Transverse colon (tissue), 4 donors: ENCODE results near the gene SP140L. TPM values are rescaled to one million over a fixed set of nuclear protein-coding genes. Genes with fewer than 3 reads are reported as not detected.
"Not testable (repeated sequence)": the region's sequence is repeated elsewhere in the genome, so short reads cannot be mapped to it uniquely, and the experiment has no call there.

Experiments used
- DNase-seq: peaks from one replicate; pipeline ENCODE4 v3.0.0-alpha.2; 2019
- H3K27ac ChIP-seq, 4 donors: fragments of 200-600 bp; sonication (generic); 2 replicates each; pipeline ENCODE4 v1.5.1; 2016 to 2018; ENCODE audit warnings: inconsistent platforms in 4 of 4
- H3K27me3 ChIP-seq: fragments of 200-600 bp; sonication (generic); 2 replicates; pipeline ENCODE4 v1.5.1; 2017; ENCODE audit warnings: inconsistent platforms
- H3K36me3 ChIP-seq, 4 donors: fragments of 200-600 bp; sonication (generic); 2 replicates each; pipeline ENCODE4 v1.5.1; 2017 to 2019; ENCODE audit warnings: inconsistent platforms in 4 of 4
- H3K4me1 ChIP-seq, 4 donors: fragments of 200-600 bp; sonication (generic); 2 replicates each; pipeline ENCODE4 v1.5.1; 2017 to 2020; ENCODE audit warnings: inconsistent platforms in 4 of 4
- H3K4me3 ChIP-seq, 4 donors: fragments of 200-600 bp; sonication (generic); 1 replicate in 1 of 4; 2 replicates in 3 of 4; pipeline versions ENCODE4 v1.5.1 to v1.6.1; 2017 to 2019; ENCODE audit warnings: inconsistent platforms in 4 of 4
- H3K9me3 ChIP-seq, 2 donors: fragments of 200-600 bp; sonication (generic); 2 replicates each; pipeline ENCODE4 v1.5.1; 2017 to 2019; ENCODE audit warnings: inconsistent platforms in 2 of 2
- CTCF ChIP-seq, 5 experiments: fragments of 200-600 bp in 3 of 5; fragments of 450-650 bp in 2 of 5; sonication (generic) in 3 of 5; IDR thresholded peaks; 1 replicate in 2 of 5; 2 replicates in 3 of 5; pipeline ENCODE4 v1.5.1; 2016 to 2017; ENCODE audit warnings: antibody characterized with exemption in 5 of 5, inconsistent platforms in 3 of 5, mild to moderate bottlenecking in 2 of 5, moderate library complexity in 1 of 5
- EP300 ChIP-seq: sonication (generic); formaldehyde crosslinking; IDR thresholded peaks from one replicate; pipeline ENCODE4 v1.6.1; 2017; ENCODE audit warnings: antibody characterized with exemption, low read depth
- POLR2A ChIP-seq: fragments of 450-650 bp; IDR thresholded peaks from one replicate; pipeline ENCODE4 v1.6.1; 2016; ENCODE audit warnings: antibody characterized with exemption, mild to moderate bottlenecking, moderate library complexity
- POLR2AphosphoS5 ChIP-seq, 3 donors: sonication (generic); formaldehyde crosslinking; IDR thresholded peaks; one replicate each; pipeline ENCODE4 v1.6.1; 2016; ENCODE audit warnings: antibody characterized with exemption in 3 of 3
- WGBS, 2 donors: methylation state at CpG; one replicate each; pipeline ENCODE4 v1.1.5; 2018; ENCODE audit warnings: low coverage in 1 of 2; 5-methylcytosine and 5-hydroxymethylcytosine counted together
- in situ Hi-C, 4 donors: fragments of 200-750 bp; cut with MboI; loops; one replicate each; pipeline versions ENCODE4 v1.15.0 to v1.15.1; 2017; ENCODE audit warnings: low sequenced_read_pairs in 3 of 4, low pct_ligation_motif_present in 1 of 4, low pct_unique_long_range_greater_than_20kb in 1 of 4
- intact Hi-C: fragments of 100-400 bp; cut with DNase I; formaldehyde crosslinking; loops from one replicate; pipeline ENCODE4 v1.15.1; 2023; ENCODE audit warnings: low total_unique reads
- total RNA-seq, 4 donors: library from RNA; depleted of rRNA; stranded (reverse); fragments of >200 nt; gene quantifications; one replicate each; pipeline ENCODE4 v1.1.0, GENCODE V29; 2016

Gene SP140L
- total RNA-seq, 4 donors from 2014 or later, result 6.8 to 32.9 (median 17.9) TPM

GRCh38 chr2:230430957-230431910, 104.2 kb downstream of the SP140L start:
- H3K4me1 ChIP-seq, result peaks cover 0 to 9% (median 0%) of the 10 kb centered on the region in 4 donors
- no peak overlapping the region for H3K4me3 ChIP-seq
- intact Hi-C loops (no loop called here), in situ Hi-C loops (no loop called here)
- H3K36me3 ChIP-seq, result peaks cover 0 to 37% (median 7%) of the 10 kb centered on the region in 4 donors
- 100% methylated on average over 1 of the region's 1 CpG; no CpG with 5 or more reads in 1 of the 2 donors for WGBS, 2 donors
- TF ChIP-seq CTCF (IDR thresholded peaks at IDR 0.05), result no peak
- TF ChIP-seq EP300, result no peak
- TF ChIP-seq POLR2A, result no peak
- no peak for TF ChIP-seq POLR2AphosphoS5 (IDR thresholded peaks at IDR 0.05)
- peaks cover 9% of the 10 kb centered on the region in 2 donors for H3K9me3 ChIP-seq
- H3K27me3 ChIP-seq, result no peaks in the 10 kb centered on the region
- H3K27ac ChIP-seq, result no peak overlapping the region
- DNase-seq, result no peak

- Histone ChIP-seq H3K9me3 (peaks cover 2 to 5% of the 10 kb centered on the region in 2 donors), H3K27me3 (no peaks in the 10 kb centered on the region), H3K36me3 (peaks cover 0 to 15% (median 0%) of the 10 kb centered on the region in 4 donors), H3K4me1 (peaks cover 0 to 8% (median 0%) of the 10 kb centered on the region in 4 donors), H3K4me3 (no peak overlapping the region), H3K27ac (no peak overlapping the region)
- TF ChIP-seq CTCF (IDR thresholded peaks at IDR 0.05), result no peak
- no peak for TF ChIP-seq POLR2A
- no peak for TF ChIP-seq EP300
- TF ChIP-seq POLR2AphosphoS5 (IDR thresholded peaks at IDR 0.05), result no peak
- DNase-seq, result no peak
- intact Hi-C loops (no loop called here), in situ Hi-C loops (no loop called here)
- 86 to 91% methylated on average over 4 of the region's 4 CpGs for WGBS, 2 donors
These were observed 107.8 kb downstream of the SP140L start for GRCh38 chr2:230434677-230435324.

GRCh38 chr2:230435431-230435830, 108.4 kb downstream of the SP140L start:
- no peak for TF ChIP-seq POLR2AphosphoS5 (IDR thresholded peaks at IDR 0.05)
- TF ChIP-seq CTCF (IDR thresholded peaks at IDR 0.05), result no peak
- no peak for TF ChIP-seq EP300
- TF ChIP-seq POLR2A, result no peak
- peaks cover 0 to 12% (median 0%) of the 10 kb centered on the region in 4 donors for H3K36me3 ChIP-seq
- peaks cover 0 to 13% (median 0%) of the 10 kb centered on the region in 4 donors for H3K4me1 ChIP-seq
- no peak overlapping the region for H3K4me3 ChIP-seq
- intact Hi-C loops, result no loop called here
- in situ Hi-C loops, result no loop called here
- H3K9me3 ChIP-seq, result peaks cover 0 to 5% of the 10 kb centered on the region in 2 donors
- WGBS, 2 donors, result 89 to 96% methylated on average over 2 of the region's 2 CpGs
- no peak for DNase-seq
- no peak overlapping the region for H3K27ac ChIP-seq
- no peaks in the 10 kb centered on the region for H3K27me3 ChIP-seq

GRCh38 chr2:230439121-230439520, 112.1 kb downstream of the SP140L start:
- DNase-seq, H3K27me3 ChIP-seq, in situ Hi-C loops, H3K4me3 ChIP-seq, H3K9me3 ChIP-seq, intact Hi-C loops: not testable (repeated sequence)
- Histone ChIP-seq H3K27ac (peak overlapping the region in 1 of 4 donors; percentile 45), H3K36me3 (peaks cover 0 to 22% (median 3%) of the 10 kb centered on the region in 4 donors), H3K4me1 (peaks cover 0 to 16% (median 0%) of the 10 kb centered on the region in 4 donors)
